SH-SY5Y (cell line): Measurements from ENCODE around the gene SPATS2L.

ENCODE experiments used
- GATA2 ChIP-seq: IDR thresholded peaks from 2 replicates; pipeline ENCODE4 v1.6.1; 2011; ENCODE audit warnings: mild to moderate bottlenecking, low read depth, low read length
- GATA3 ChIP-seq: IDR thresholded peaks from 2 replicates; pipeline ENCODE4 v1.6.1; 2011; ENCODE audit warnings: low read depth, mild to moderate bottlenecking, low read length, moderate library complexity

- TF ChIP-seq GATA2 (no peak), GATA3 (no peak)
These were observed 40.8 kb downstream of the SPATS2L start for GRCh38 chr2:200347301-200347700.
